Measurements from ENCODE around the gene FUOM. TPM values are rescaled to one million over a fixed set of nuclear protein-coding genes. Genes with fewer than 3 reads are reported as not detected.

FUOM gene
- total and polyA plus RNA-seq, 2 of the 8 experiments (the other 6 are each of a cell fraction or from before 2014, with no cell fraction given): 22.0 to 30.4 TPM

- 88% methylated on average over 3 of the region's 4 CpGs; no CpG with 5 or more reads in 1 of the 2 experiments for WGBS, 2 experiments (ENCODE audit: extremely low coverage in 1 of 2, insufficient coverage in 1 of 2, insufficient read length in 1 of 2, insufficient replicate concordance in 2 of 2, low coverage in 1 of 2, low lambda C conversion rate in 2 of 2, missing lambda C conversion rate in 1 of 2)
- no peak overlapping the region for H3K9ac ChIP-seq (replicated peaks in 1 of 4; ENCODE audit: extremely low read depth in 1 of 4, low read depth in 3 of 4, low read length in 3 of 4)
- DNase-seq (ENCODE audit: low read depth in 1 of 2, low spot score in 2 of 2) (no peak), FAIRE-seq (no peak)
- H3K27me3 ChIP-seq (replicated peaks in 1 of 4; ENCODE audit: control insufficient read depth in 3 of 4, extremely low read depth in 1 of 4, insufficient read depth in 3 of 4, low read length in 3 of 4): peaks cover 0 to 11% (median 3%) of the 10 kb centered on the region in 4 experiments; a peak in 5 of 7 replicates
- no peak overlapping the region for H3K56ac ChIP-seq (replicated peaks; ENCODE audit: insufficient read length, low read depth, low read length)
- no peak overlapping the region for H2BK20ac ChIP-seq (ENCODE audit: low read length)
- no peak overlapping the region for H3K14ac ChIP-seq (ENCODE audit: insufficient read length)
- H2AK5ac ChIP-seq (ENCODE audit: low read depth, low read length): no peak overlapping the region
- H3K4me3 ChIP-seq (ENCODE audit: extremely low read depth in 1 of 4, insufficient read depth in 2 of 4, low read depth in 3 of 4, low read length in 4 of 4): no peak overlapping the region
- H3K36me3 ChIP-seq (ENCODE audit: control insufficient read depth in 2 of 4, insufficient read depth in 4 of 4, low read length in 3 of 4): no peaks in the 10 kb centered on the region
- H3K27ac ChIP-seq (ENCODE audit: low read depth, low read length): no peak overlapping the region
- CTCF ChIA-PET (ENCODE audit: partially characterized antibody): no interaction called here
- no peak overlapping the region for H2BK5ac ChIP-seq (ENCODE audit: low read depth, low read length)
- H3K23ac ChIP-seq (ENCODE audit: insufficient read length): no peak overlapping the region
- H3K9me3 ChIP-seq (ENCODE audit: insufficient read depth in 2 of 2, low read depth in 1 of 2, low read length in 1 of 2): no peaks in the 10 kb centered on the region
- no peak overlapping the region for H3K4ac ChIP-seq (replicated peaks; ENCODE audit: insufficient read length, low read depth, low read length)
- H4K91ac ChIP-seq (replicated peaks; ENCODE audit: insufficient read length, low read length): no peak overlapping the region
- POLR2A ChIA-PET (ENCODE audit: partially characterized antibody): interaction anchor here (2.3 kb wide), 1 partner anchor 38 kb away, joined by 5 read pairs; no protein-coding TSS in a partner anchor
- H4K8ac ChIP-seq (ENCODE audit: extremely low read depth, insufficient read depth, low read length): no peak overlapping the region
- H3K4me1 ChIP-seq (replicated peaks in 1 of 4; ENCODE audit: control insufficient read depth in 3 of 4, insufficient read depth in 4 of 4, low read length in 3 of 4): peaks cover 0 to under 1% (median 0%) of the 10 kb centered on the region in 4 experiments; a peak in 1 of 7 replicates
- H3K79me2 ChIP-seq (ENCODE audit: control insufficient read depth in 1 of 2, insufficient read depth in 2 of 2, low read length in 2 of 2): no peaks in the 10 kb centered on the region
- H2AFZ ChIP-seq (ENCODE audit: low read length): no peak overlapping the region
- H3K4me2 ChIP-seq (ENCODE audit: insufficient read depth in 1 of 2, low read depth in 2 of 2, low read length in 2 of 2): no peak overlapping the region
- H4K5ac ChIP-seq (ENCODE audit: insufficient read length, low read depth, low read length): no peak overlapping the region
- no peaks in the 10 kb centered on the region for H3K79me1 ChIP-seq (ENCODE audit: low read depth, low read length)
- H2BK12ac ChIP-seq (ENCODE audit: low read depth, low read length): no peak overlapping the region
- no peak overlapping the region for H2BK15ac ChIP-seq (ENCODE audit: low read length)
- no peak overlapping the region for H3K18ac ChIP-seq (ENCODE audit: extremely low read depth, low read length)
- peaks cover 0 to 1% of the 10 kb centered on the region in 2 experiments for H4K20me1 ChIP-seq (replicated peaks in 1 of 2; ENCODE audit: control insufficient read depth in 1 of 2, insufficient read depth in 2 of 2, low read length in 2 of 2)
- no peak overlapping the region for H2BK120ac ChIP-seq (replicated peaks; ENCODE audit: low read depth, low read length)
- peaks cover 6% of the 10 kb centered on the region; the same call in 1 of the 2 replicates for H3K23me2 ChIP-seq (ENCODE audit: low read depth, low read length)
- TF ChIP-seq GABPA (IDR thresholded peaks at IDR 0.05; ENCODE audit: borderline replicate concordance, insufficient read depth, low read length) (no peak), CEBPB (IDR thresholded peaks at IDR 0.05; ENCODE audit: low read depth, low read length) (no peak), TEAD4 (IDR thresholded peaks at IDR 0.05; ENCODE audit: low read depth, low read length) (no peak)
These were observed 25.7 kb upstream of the FUOM start for GRCh38 chr10:133383551-133383950.
